Astrocyte of the spinal cord (primary cell): ENCODE results near the gene ZNF367.

ENCODE experiments used
- DNase-seq: peaks from one replicate; pipeline ENCODE4 v3.0.0; 2011; ENCODE audit warnings: low read depth, low spot score
- H3K4me3 ChIP-seq: 2 replicates; pipeline ENCODE4 v1.5.1; 2011; ENCODE audit warnings: low read depth, mild to moderate bottlenecking, low read length, moderate library complexity
- in situ Hi-C: cut with HindIII; loops from 2 replicates; pipeline ENCODE4 v1.10.0; 2017; ENCODE audit warnings: low sequenced_read_pairs
- TF ChIP-seq, protein P1 (sequence below): IDR thresholded peaks from 2 replicates; pipeline ENCODE4 v1.5.1; 2012; ENCODE audit warnings: low read depth, mild to moderate bottlenecking, low read length, inconsistent platforms

ZNF367 gene

GRCh38 chr9:96460470-96460869 is 42.3 kb upstream of the ZNF367 start:
- TF ChIP-seq, protein P1, sequence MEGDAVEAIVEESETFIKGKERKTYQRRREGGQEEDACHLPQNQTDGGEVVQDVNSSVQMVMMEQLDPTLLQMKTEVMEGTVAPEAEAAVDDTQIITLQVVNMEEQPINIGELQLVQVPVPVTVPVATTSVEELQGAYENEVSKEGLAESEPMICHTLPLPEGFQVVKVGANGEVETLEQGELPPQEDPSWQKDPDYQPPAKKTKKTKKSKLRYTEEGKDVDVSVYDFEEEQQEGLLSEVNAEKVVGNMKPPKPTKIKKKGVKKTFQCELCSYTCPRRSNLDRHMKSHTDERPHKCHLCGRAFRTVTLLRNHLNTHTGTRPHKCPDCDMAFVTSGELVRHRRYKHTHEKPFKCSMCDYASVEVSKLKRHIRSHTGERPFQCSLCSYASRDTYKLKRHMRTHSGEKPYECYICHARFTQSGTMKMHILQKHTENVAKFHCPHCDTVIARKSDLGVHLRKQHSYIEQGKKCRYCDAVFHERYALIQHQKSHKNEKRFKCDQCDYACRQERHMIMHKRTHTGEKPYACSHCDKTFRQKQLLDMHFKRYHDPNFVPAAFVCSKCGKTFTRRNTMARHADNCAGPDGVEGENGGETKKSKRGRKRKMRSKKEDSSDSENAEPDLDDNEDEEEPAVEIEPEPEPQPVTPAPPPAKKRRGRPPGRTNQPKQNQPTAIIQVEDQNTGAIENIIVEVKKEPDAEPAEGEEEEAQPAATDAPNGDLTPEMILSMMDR, result no peak
- in situ Hi-C loops, result no loop called here
- H3K4me3 ChIP-seq, result no peak overlapping the region
- DNase-seq, result no peak

- TF ChIP-seq, protein P1, result no peak
- in situ Hi-C loops, result no loop called here
- DNase-seq, result no peak
- H3K4me3 ChIP-seq, result no peak overlapping the region
Observed at GRCh38 chr9:96459268-96460007, 41.3 kb upstream of the ZNF367 start.

DNA sequence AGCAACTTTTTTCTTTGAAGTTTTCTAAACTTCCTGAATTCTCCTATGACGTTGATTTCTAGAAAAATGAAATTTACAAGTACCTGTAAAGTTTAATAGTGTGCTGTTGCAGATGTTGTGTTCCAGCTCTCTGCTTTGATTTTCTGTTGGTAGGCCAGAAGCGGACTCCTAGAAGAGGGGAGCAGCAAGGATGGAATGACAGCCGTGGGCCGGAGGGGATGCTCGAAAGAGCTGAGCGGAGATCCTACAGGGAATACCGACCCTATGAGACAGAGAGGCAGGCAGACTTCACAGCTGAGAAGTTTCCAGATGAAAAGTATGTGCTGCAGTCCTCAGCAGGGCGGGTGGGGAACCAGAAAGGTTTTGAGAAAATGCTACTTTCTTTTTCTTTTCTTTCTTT is 40.1 kb upstream of the ZNF367 start:
- in situ Hi-C loops, result no loop called here
- TF ChIP-seq, protein P1, result no peak
- no peak overlapping the region for H3K4me3 ChIP-seq
- DNase-seq, result no peak

DNA sequence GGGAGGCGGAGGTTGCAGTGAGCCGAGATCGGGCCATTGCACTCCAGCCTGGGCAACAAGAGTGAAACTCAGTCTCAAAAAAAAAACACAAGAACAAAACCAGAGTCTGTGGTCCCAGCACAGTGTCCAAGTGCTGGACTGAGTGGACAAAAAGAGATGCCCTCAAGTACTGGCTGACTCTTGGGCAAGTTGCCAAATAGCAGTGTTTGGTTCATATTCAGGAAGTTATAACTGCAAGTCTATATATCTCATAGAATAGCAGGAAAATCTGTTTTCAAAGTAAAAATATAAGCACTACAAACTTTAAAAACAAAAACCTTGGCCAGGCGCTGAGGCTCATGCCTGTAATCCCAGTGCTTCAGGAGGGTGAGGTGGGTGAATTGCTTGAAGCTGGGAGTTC is 39.1 kb upstream of the ZNF367 start:
- in situ Hi-C loops, result no loop called here
- TF ChIP-seq, protein P1, result no peak
- no peak overlapping the region for H3K4me3 ChIP-seq
- no peak for DNase-seq

DNA sequence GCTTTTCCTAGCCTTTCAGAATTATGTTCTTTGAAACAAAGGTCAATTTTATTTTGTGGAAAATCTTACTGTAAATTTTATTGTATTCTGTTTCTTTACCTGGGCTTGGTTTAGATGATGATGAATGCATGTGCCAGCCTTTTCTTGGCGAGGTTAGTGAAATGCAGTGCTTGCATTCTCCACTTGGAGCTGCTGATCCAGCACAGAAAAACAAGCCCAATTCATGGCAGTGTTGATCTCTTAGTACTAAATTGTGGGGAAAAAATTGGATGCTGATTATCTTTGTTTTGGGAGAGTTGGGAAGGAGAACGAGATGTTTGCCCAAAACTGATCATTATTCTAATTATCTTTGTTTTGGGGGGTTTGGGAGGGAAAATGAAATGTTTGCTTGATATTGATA is 35.5 kb upstream of the ZNF367 start:
- in situ Hi-C loops, result no loop called here
- TF ChIP-seq, protein P1, result peak; percentile 76
- DNase-seq, result peak; percentile 60
- no peak overlapping the region for H3K4me3 ChIP-seq

GRCh38 chr9:96450613-96451528 is 32.7 kb upstream of the ZNF367 start:
- DNase-seq, result peak; percentile 50
- TF ChIP-seq, protein P1, result no peak
- H3K4me3 ChIP-seq, result peak overlapping the region; percentile 82
- in situ Hi-C loops, result no loop called here
